ENCODE results near the gene GATB.

Gene GATB

GRCh38 chr4:151652841-151653547 lies 107.8 kb downstream of the GATB start:
- DNase-seq (ENCODE audit: low read depth in 3 of 3) = no peak

GRCh38 chr4:151651496-151651895 lies 109.3 kb downstream of the GATB start:
- DNase-seq (ENCODE audit: low read depth in 3 of 3) = no peak

GRCh38 chr4:151649479-151649878 lies 111.3 kb downstream of the GATB start:
- no peak for DNase-seq (ENCODE audit: low read depth in 3 of 3)

- no peak for DNase-seq (ENCODE audit: low read depth in 3 of 3)
These were observed 114.5 kb downstream of the GATB start for GRCh38 chr4:151646322-151646721.

GRCh38 chr4:151644622-151645021 lies 116.2 kb downstream of the GATB start:
- DNase-seq (ENCODE audit: low read depth in 3 of 3) = no peak

- no peak for DNase-seq (ENCODE audit: low read depth in 3 of 3)
These were observed 117.2 kb downstream of the GATB start for GRCh38 chr4:151643564-151643963.

GRCh38 chr4:151641983-151642382 lies 118.8 kb downstream of the GATB start:
- no peak for DNase-seq (ENCODE audit: low read depth in 3 of 3)

GRCh38 chr4:151641167-151641566 lies 119.6 kb downstream of the GATB start:
- no peak for DNase-seq (ENCODE audit: low read depth in 3 of 3)

GRCh38 chr4:151640381-151640780 lies 120.4 kb downstream of the GATB start:
- DNase-seq (ENCODE audit: low read depth in 3 of 3) = no peak

- no peak for DNase-seq (ENCODE audit: low read depth in 3 of 3)
These were observed 122.4 kb downstream of the GATB start for GRCh38 chr4:151638295-151638858.

- no peak for DNase-seq (ENCODE audit: low read depth in 3 of 3)
These were observed 129.5 kb downstream of the GATB start for GRCh38 chr4:151631349-151631748.

- no peak for DNase-seq (ENCODE audit: low read depth in 3 of 3)
These were observed 131.6 kb downstream of the GATB start for GRCh38 chr4:151629097-151629783.

GRCh38 chr4:151628001-151628608 lies 132.7 kb downstream of the GATB start:
- no peak for DNase-seq (ENCODE audit: low read depth in 3 of 3)

GRCh38 chr4:151627491-151627890 lies 133.3 kb downstream of the GATB start:
- no peak for DNase-seq (ENCODE audit: low read depth in 3 of 3)

- no peak for DNase-seq (ENCODE audit: low read depth in 3 of 3)
These were observed 134.1 kb downstream of the GATB start for GRCh38 chr4:151626751-151627150.

- no peak for DNase-seq (ENCODE audit: low read depth in 3 of 3)
These were observed 134.6 kb downstream of the GATB start for GRCh38 chr4:151626228-151626627.

- DNase-seq (ENCODE audit: low read depth in 3 of 3) = no peak
These were observed 135.9 kb downstream of the GATB start for GRCh38 chr4:151624626-151625565.
